Astrocyte (in vitro differentiated cells and primary cell): Measurements from ENCODE around the gene FILIP1L.

Experiments used
- EZH2 ChIP-seq: IDR thresholded peaks from 2 replicates; pipeline ENCODE4 v1.6.1; 2012; ENCODE audit warnings: mild to moderate bottlenecking, low read length, inconsistent platforms; ENCODE audit not compliant: insufficient read depth
- TF ChIP-seq, protein P1 (sequence below): IDR thresholded peaks from 2 replicates; pipeline ENCODE4 v1.5.1; 2011; ENCODE audit warnings: low read depth, mild to moderate bottlenecking, inconsistent platforms, low read length, moderate library complexity; ENCODE audit not compliant: insufficient read depth

DNA sequence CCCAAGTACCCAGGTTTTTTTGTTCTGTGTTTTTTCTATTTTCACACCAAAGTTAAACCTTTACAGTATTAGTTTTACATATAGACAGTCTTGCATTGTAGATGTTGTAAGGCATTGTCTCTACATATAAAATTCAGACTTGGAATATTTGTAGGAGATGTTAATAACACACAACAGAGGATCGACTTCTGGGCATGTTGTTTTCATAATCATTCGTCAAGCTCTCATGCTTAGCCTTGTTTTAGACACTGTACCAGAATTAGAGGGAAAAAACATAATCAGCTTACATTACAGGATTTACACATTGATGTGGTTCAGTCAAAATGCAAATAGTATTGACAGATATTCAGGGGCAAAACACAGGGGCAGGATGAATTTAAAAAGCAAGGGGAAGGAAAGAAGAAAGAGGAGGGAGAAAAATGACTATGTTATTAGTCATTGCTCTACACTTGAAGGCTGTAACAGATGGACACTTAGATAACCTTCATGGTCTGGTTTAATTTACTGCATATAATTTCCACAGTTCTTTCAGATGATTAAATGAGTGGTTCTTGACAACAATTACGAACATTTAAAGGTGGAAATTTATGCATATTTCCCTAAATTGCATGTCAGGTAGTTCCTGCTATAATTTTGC lies 289.2 kb downstream of the FILIP1L start:
- TF ChIP-seq, protein P1, sequence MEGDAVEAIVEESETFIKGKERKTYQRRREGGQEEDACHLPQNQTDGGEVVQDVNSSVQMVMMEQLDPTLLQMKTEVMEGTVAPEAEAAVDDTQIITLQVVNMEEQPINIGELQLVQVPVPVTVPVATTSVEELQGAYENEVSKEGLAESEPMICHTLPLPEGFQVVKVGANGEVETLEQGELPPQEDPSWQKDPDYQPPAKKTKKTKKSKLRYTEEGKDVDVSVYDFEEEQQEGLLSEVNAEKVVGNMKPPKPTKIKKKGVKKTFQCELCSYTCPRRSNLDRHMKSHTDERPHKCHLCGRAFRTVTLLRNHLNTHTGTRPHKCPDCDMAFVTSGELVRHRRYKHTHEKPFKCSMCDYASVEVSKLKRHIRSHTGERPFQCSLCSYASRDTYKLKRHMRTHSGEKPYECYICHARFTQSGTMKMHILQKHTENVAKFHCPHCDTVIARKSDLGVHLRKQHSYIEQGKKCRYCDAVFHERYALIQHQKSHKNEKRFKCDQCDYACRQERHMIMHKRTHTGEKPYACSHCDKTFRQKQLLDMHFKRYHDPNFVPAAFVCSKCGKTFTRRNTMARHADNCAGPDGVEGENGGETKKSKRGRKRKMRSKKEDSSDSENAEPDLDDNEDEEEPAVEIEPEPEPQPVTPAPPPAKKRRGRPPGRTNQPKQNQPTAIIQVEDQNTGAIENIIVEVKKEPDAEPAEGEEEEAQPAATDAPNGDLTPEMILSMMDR = no peak
- TF ChIP-seq EZH2 = no peak
